SH-SY5Y (cell line): Measurements from ENCODE around the gene RIC1.

ENCODE experiments used
- GATA2 ChIP-seq: IDR thresholded peaks from 2 replicates; pipeline ENCODE4 v1.6.1; 2011; ENCODE audit warnings: mild to moderate bottlenecking, low read depth, low read length
- GATA3 ChIP-seq: IDR thresholded peaks from 2 replicates; pipeline ENCODE4 v1.6.1; 2011; ENCODE audit warnings: low read depth, mild to moderate bottlenecking, low read length, moderate library complexity

DNA sequence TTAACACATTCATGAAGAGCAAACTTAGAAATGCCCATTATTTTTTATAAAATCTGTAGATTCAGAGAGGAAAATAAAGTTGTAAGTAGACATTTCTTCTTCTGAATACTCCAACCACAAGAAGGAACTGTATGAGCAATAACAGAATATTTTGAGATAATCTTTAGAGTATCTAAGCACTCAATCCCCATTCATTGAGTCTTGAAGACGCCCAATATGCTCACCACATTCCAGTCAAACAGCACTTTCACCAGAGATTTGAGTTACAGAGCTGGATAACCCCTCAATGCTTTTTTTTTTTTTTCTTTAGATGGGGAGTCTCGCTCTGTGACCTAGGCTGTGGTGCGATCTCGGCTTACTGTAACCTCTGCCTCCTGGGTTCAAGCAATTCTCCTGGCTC lies 14.7 kb upstream of the RIC1 start:
- TF ChIP-seq GATA2 (no peak), GATA3 (no peak)
